ENCODE results near the gene P2RX4.
"Not testable (repeated sequence)": the region's sequence is repeated elsewhere in the genome, so short reads cannot be mapped to it uniquely, and the experiment has no call there.

Gene P2RX4

GRCh38 chr12:121209624-121210572, at the start of gene P2RX4:
TSS of gene P2RX4 (plus strand) at chr12:121210129. CDS start at chr12:121210165, 36 bp downstream.
- DNase-seq: peak; percentile 79
- in situ Hi-C loops (cut with MboI; ENCODE audit: low pct_unique_long_range_greater_than_20kb, low sequenced_read_pairs): no loop called here

GRCh38 chr12:121162384-121162783, 47.5 kb upstream of the P2RX4 start:
- in situ Hi-C loops (cut with MboI; ENCODE audit: low pct_unique_long_range_greater_than_20kb, low sequenced_read_pairs): no loop called here
- no peak for DNase-seq

- in situ Hi-C loops (cut with MboI; ENCODE audit: low pct_unique_long_range_greater_than_20kb, low sequenced_read_pairs): no loop called here
- DNase-seq: no peak
Measured at GRCh38 chr12:121162985-121163384, 46.9 kb upstream of the P2RX4 start.

GRCh38 chr12:121164839-121165238, 45.1 kb upstream of the P2RX4 start:
- DNase-seq: peak; percentile 40
- in situ Hi-C loops (cut with MboI; ENCODE audit: low pct_unique_long_range_greater_than_20kb, low sequenced_read_pairs): not testable (repeated sequence)

GRCh38 chr12:121165316-121165715, 44.6 kb upstream of the P2RX4 start:
- DNase-seq: no peak

GRCh38 chr12:121166356-121166755, 43.6 kb upstream of the P2RX4 start:
- in situ Hi-C loops (cut with MboI; ENCODE audit: low pct_unique_long_range_greater_than_20kb, low sequenced_read_pairs): no loop called here
- no peak for DNase-seq

More at GRCh38 chr12:121165316-121165715, 44.6 kb upstream of the P2RX4 start:
- in situ Hi-C loops (cut with MboI; ENCODE audit: low pct_unique_long_range_greater_than_20kb, low sequenced_read_pairs): no loop called here

- no peak for DNase-seq
- in situ Hi-C loops (cut with MboI; ENCODE audit: low pct_unique_long_range_greater_than_20kb, low sequenced_read_pairs): no loop called here
Measured at GRCh38 chr12:121167232-121167820, 42.6 kb upstream of the P2RX4 start.

GRCh38 chr12:121167951-121168350, 42.0 kb upstream of the P2RX4 start:
- in situ Hi-C loops (cut with MboI; ENCODE audit: low pct_unique_long_range_greater_than_20kb, low sequenced_read_pairs): no loop called here

GRCh38 chr12:121170151-121170550, 39.8 kb upstream of the P2RX4 start:
- DNase-seq: no peak
- in situ Hi-C loops (cut with MboI; ENCODE audit: low pct_unique_long_range_greater_than_20kb, low sequenced_read_pairs): no loop called here

More at GRCh38 chr12:121167951-121168350, 42.0 kb upstream of the P2RX4 start:
- no peak for DNase-seq

GRCh38 chr12:121170611-121171260, 39.2 kb upstream of the P2RX4 start:
- no peak for DNase-seq
- in situ Hi-C loops (cut with MboI; ENCODE audit: low pct_unique_long_range_greater_than_20kb, low sequenced_read_pairs): no loop called here

- no peak for DNase-seq
- in situ Hi-C loops (cut with MboI; ENCODE audit: low pct_unique_long_range_greater_than_20kb, low sequenced_read_pairs): no loop called here
Measured at GRCh38 chr12:121172145-121172544, 37.8 kb upstream of the P2RX4 start.

GRCh38 chr12:121175383-121176119, 34.4 kb upstream of the P2RX4 start:
- peak; percentile 67 for DNase-seq
- in situ Hi-C loops (cut with MboI; ENCODE audit: low pct_unique_long_range_greater_than_20kb, low sequenced_read_pairs): no loop called here

GRCh38 chr12:121176826-121177529, 33.0 kb upstream of the P2RX4 start:
- in situ Hi-C loops (cut with MboI; ENCODE audit: low pct_unique_long_range_greater_than_20kb, low sequenced_read_pairs): no loop called here
- no peak for DNase-seq

GRCh38 chr12:121181181-121181580, 28.7 kb upstream of the P2RX4 start:
- in situ Hi-C loops (cut with MboI; ENCODE audit: low pct_unique_long_range_greater_than_20kb, low sequenced_read_pairs): no loop called here
- DNase-seq: no peak

GRCh38 chr12:121182222-121182893, 27.6 kb upstream of the P2RX4 start:
- in situ Hi-C loops (cut with MboI; ENCODE audit: low pct_unique_long_range_greater_than_20kb, low sequenced_read_pairs): no loop called here
- no peak for DNase-seq

- no peak for DNase-seq
- in situ Hi-C loops (cut with MboI; ENCODE audit: low pct_unique_long_range_greater_than_20kb, low sequenced_read_pairs): no loop called here
Measured at GRCh38 chr12:121184425-121184824, 25.5 kb upstream of the P2RX4 start.

- in situ Hi-C loops (cut with MboI; ENCODE audit: low pct_unique_long_range_greater_than_20kb, low sequenced_read_pairs): no loop called here
- no peak for DNase-seq
Measured at GRCh38 chr12:121184984-121185889, 24.7 kb upstream of the P2RX4 start.

Measured in KBM-7 (cell line).